HepG2 (cell line): ENCODE measurements around the gene URAD.

Experiments used
- CTCF ChIP-seq: sonication (generic); formaldehyde crosslinking; IDR thresholded peaks from 2 replicates; pipeline ENCODE4 v1.5.0; 2020; ENCODE audit warnings: mild to moderate bottlenecking, missing genetic modification reagents, moderate library complexity
- MAZ ChIP-seq, 2 experiments: sonication (generic) in 1 of 2; formaldehyde crosslinking in 1 of 2; IDR thresholded peaks; 2 replicates each; pipeline versions ENCODE4 v1.5.0 to v1.6.1; 2012 to 2020; ENCODE audit warnings: low read depth in 2 of 2, mild to moderate bottlenecking in 2 of 2, borderline replicate concordance in 1 of 2, improper control_type of control experiment in 1 of 2, low read length in 1 of 2, missing genetic modification reagents in 1 of 2, moderate library complexity in 1 of 2

GRCh38 chr13:28012383-28012782, 23.9 kb upstream of the URAD start:
- no peak for TF ChIP-seq CTCF (CRISPR knock-in tag)
- no peak for TF ChIP-seq MAZ (IDR thresholded peaks at IDR 0.05; ENCODE audit: borderline replicate concordance, low read depth, low read length)
- no peak for TF ChIP-seq MAZ (CRISPR knock-in tag; IDR thresholded peaks at IDR 0.05; ENCODE audit: low read depth)
